Type B pancreatic cell (in vitro differentiated cells): ENCODE data around the gene TMEM217. TPM values are rescaled to one million over a fixed set of nuclear protein-coding genes. Genes with fewer than 3 reads are reported as not detected.
"Not testable (repeated sequence)": the region's sequence is repeated elsewhere in the genome, so short reads cannot be mapped to it uniquely, and the experiment has no call there.

Experiments
- DNase-seq: peaks from one replicate; pipeline ENCODE4 v3.0.0; 2021; ENCODE audit warnings: mixed read lengths; ENCODE audit not compliant: unreplicated experiment; ENCODE audit errors: extremely low spot score
- H3K27ac Mint-ChIP-seq: 2 replicates; pipeline ENCODE4 v1.8.0; 2021; ENCODE audit warnings: mild to moderate bottlenecking, mixed read lengths
- H3K27me3 Mint-ChIP-seq: 2 replicates; pipeline ENCODE4 v1.8.0; 2021; ENCODE audit warnings: mixed read lengths
- H3K36me3 Mint-ChIP-seq: 2 replicates; pipeline ENCODE4 v1.8.0; 2021; ENCODE audit warnings: mixed read lengths
- H3K4me1 Mint-ChIP-seq: one replicate; pipeline ENCODE4 v1.8.0; 2021; ENCODE audit warnings: mixed read lengths; ENCODE audit not compliant: unreplicated experiment
- H3K4me3 Mint-ChIP-seq: 2 replicates; pipeline ENCODE4 v1.8.0; 2021; ENCODE audit warnings: mild to moderate bottlenecking, mixed read lengths
- H3K9me3 Mint-ChIP-seq: 2 replicates; pipeline ENCODE4 v1.8.0; 2021; ENCODE audit warnings: mixed read lengths
- CTCF ChIP-seq: fragments of 200-600 bp; sonication (generic); conservative IDR thresholded peaks from 2 replicates; pipeline ENCODE4 v1.5.0; 2021; ENCODE audit warnings: antibody characterized with exemption, mild to moderate bottlenecking
- total RNA-seq: library from RNA; stranded (reverse); gene quantifications from 2 replicates; pipeline ENCODE4 v1.2.1, GENCODE V29; 2021; ENCODE audit warnings: low replicate concordance

Gene TMEM217
- total RNA-seq, 1 donor from 2014 or later, result 1.1 TPM

- DNase-seq, result no peak
- H3K9me3 Mint-ChIP-seq, result no peaks in the 10 kb centered on the region
- peak overlapping the region; percentile 64 for H3K27ac Mint-ChIP-seq
Measured at GRCh38 chr6:37303891-37304503, 46.1 kb upstream of the TMEM217 start.

GRCh38 chr6:37303091-37303660 is 45.2 kb upstream of the TMEM217 start:
- peak overlapping the region; percentile 64 for H3K27ac Mint-ChIP-seq
- DNase-seq, result no peak
- TF ChIP-seq CTCF, result no peak
- H3K27me3 Mint-ChIP-seq, result no peaks in the 10 kb centered on the region
- H3K36me3 Mint-ChIP-seq, result peaks cover 36% of the 10 kb centered on the region
- no peaks in the 10 kb centered on the region for H3K9me3 Mint-ChIP-seq
- peak overlapping the region; percentile 8 for H3K4me3 Mint-ChIP-seq
- peaks cover 22% of the 10 kb centered on the region for H3K4me1 Mint-ChIP-seq

More at GRCh38 chr6:37303891-37304503, 46.1 kb upstream of the TMEM217 start:
- Mint-ChIP-seq H3K4me3 (peak overlapping the region; percentile 8), H3K27me3 (no peaks in the 10 kb centered on the region), H3K36me3 (peaks cover 34% of the 10 kb centered on the region), H3K4me1 (peaks cover 26% of the 10 kb centered on the region)
- peak; percentile 74 for TF ChIP-seq CTCF

- no peak overlapping the region for H3K27ac Mint-ChIP-seq
- no peak for TF ChIP-seq CTCF
- H3K4me3 Mint-ChIP-seq, result no peak overlapping the region
- DNase-seq, result no peak
- peaks cover 15% of the 10 kb centered on the region for H3K4me1 Mint-ChIP-seq
- no peaks in the 10 kb centered on the region for H3K9me3 Mint-ChIP-seq
- H3K36me3 Mint-ChIP-seq, result peaks cover 42% of the 10 kb centered on the region
- H3K27me3 Mint-ChIP-seq, result no peaks in the 10 kb centered on the region
Measured at GRCh38 chr6:37302086-37302686, 44.2 kb upstream of the TMEM217 start.

GRCh38 chr6:37299990-37300389 is 42.0 kb upstream of the TMEM217 start:
- no peak overlapping the region for H3K4me3 Mint-ChIP-seq
- TF ChIP-seq CTCF, result no peak
- H3K27me3 Mint-ChIP-seq, result no peaks in the 10 kb centered on the region
- no peak for DNase-seq
- H3K36me3 Mint-ChIP-seq, result peaks cover 55% of the 10 kb centered on the region
- H3K9me3 Mint-ChIP-seq, result no peaks in the 10 kb centered on the region
- H3K4me1 Mint-ChIP-seq, result peaks cover 15% of the 10 kb centered on the region
- H3K27ac Mint-ChIP-seq, result no peak overlapping the region

- Mint-ChIP-seq H3K36me3 (peaks cover 49% of the 10 kb centered on the region), H3K27ac (no peak overlapping the region), H3K27me3 (no peaks in the 10 kb centered on the region), H3K4me3 (no peak overlapping the region), H3K9me3 (no peaks in the 10 kb centered on the region), H3K4me1 (peaks cover 12% of the 10 kb centered on the region)
- no peak for TF ChIP-seq CTCF
- no peak for DNase-seq
Measured at GRCh38 chr6:37298958-37299357, 41.0 kb upstream of the TMEM217 start.

GRCh38 chr6:37297637-37298036 is 39.7 kb upstream of the TMEM217 start:
- H3K4me1 Mint-ChIP-seq, H3K27me3 Mint-ChIP-seq, H3K4me3 Mint-ChIP-seq, H3K9me3 Mint-ChIP-seq, H3K27ac Mint-ChIP-seq, DNase-seq: not testable (repeated sequence)
- peaks cover 47% of the 10 kb centered on the region for H3K36me3 Mint-ChIP-seq
